ENCODE measurements around the gene KIDINS220.

DNA sequence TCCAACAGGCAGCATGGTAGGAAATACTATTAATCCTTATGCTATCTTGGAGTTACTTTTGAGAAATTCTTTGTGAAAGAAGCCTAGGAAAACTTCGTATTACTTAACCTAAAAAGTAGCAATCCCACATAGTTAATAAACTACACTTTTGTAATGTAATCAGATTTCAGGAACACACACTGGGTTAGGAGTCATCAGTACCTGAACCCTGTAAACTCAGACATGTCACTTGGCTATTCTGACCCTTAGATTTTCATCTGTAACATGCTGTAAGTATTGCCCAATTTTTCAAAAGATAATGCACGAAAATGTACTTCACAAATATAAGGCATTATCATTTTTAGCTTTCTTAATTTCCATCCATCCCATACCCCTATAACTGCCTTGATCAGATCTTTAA, 39.0 kb downstream of the KIDINS220 start:
- TF ChIP-seq ZFP30 (CRISPR knock-in tag; IDR thresholded peaks at IDR 0.05) (no peak), ARNTL (CRISPR knock-in tag; IDR thresholded peaks at IDR 0.05; ENCODE audit: borderline replicate concordance, low read depth) (no peak), CSDC2 (CRISPR knock-in tag; IDR thresholded peaks at IDR 0.05) (no peak), RARB (CRISPR knock-in tag; IDR thresholded peaks at IDR 0.05) (no peak), ZNF8 (CRISPR knock-in tag; IDR thresholded peaks at IDR 0.05) (no peak), ZFP3 (CRISPR knock-in tag; IDR thresholded peaks at IDR 0.05) (no peak), ESRRG (CRISPR knock-in tag; IDR thresholded peaks at IDR 0.05) (no peak), ZNF565 (CRISPR knock-in tag; conservative IDR thresholded peaks at IDR 0.05; ENCODE audit: low read depth) (no peak)
- TF ChIP-seq, protein P1, sequence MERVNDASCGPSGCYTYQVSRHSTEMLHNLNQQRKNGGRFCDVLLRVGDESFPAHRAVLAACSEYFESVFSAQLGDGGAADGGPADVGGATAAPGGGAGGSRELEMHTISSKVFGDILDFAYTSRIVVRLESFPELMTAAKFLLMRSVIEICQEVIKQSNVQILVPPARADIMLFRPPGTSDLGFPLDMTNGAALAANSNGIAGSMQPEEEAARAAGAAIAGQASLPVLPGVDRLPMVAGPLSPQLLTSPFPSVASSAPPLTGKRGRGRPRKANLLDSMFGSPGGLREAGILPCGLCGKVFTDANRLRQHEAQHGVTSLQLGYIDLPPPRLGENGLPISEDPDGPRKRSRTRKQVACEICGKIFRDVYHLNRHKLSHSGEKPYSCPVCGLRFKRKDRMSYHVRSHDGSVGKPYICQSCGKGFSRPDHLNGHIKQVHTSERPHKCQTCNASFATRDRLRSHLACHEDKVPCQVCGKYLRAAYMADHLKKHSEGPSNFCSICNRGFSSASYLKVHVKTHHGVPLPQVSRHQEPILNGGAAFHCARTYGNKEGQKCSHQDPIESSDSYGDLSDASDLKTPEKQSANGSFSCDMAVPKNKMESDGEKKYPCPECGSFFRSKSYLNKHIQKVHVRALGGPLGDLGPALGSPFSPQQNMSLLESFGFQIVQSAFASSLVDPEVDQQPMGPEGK (CRISPR knock-in tag; IDR thresholded peaks at IDR 0.05; ENCODE audit: borderline replicate concordance), result no peak
- TF ChIP-seq, protein P2, sequence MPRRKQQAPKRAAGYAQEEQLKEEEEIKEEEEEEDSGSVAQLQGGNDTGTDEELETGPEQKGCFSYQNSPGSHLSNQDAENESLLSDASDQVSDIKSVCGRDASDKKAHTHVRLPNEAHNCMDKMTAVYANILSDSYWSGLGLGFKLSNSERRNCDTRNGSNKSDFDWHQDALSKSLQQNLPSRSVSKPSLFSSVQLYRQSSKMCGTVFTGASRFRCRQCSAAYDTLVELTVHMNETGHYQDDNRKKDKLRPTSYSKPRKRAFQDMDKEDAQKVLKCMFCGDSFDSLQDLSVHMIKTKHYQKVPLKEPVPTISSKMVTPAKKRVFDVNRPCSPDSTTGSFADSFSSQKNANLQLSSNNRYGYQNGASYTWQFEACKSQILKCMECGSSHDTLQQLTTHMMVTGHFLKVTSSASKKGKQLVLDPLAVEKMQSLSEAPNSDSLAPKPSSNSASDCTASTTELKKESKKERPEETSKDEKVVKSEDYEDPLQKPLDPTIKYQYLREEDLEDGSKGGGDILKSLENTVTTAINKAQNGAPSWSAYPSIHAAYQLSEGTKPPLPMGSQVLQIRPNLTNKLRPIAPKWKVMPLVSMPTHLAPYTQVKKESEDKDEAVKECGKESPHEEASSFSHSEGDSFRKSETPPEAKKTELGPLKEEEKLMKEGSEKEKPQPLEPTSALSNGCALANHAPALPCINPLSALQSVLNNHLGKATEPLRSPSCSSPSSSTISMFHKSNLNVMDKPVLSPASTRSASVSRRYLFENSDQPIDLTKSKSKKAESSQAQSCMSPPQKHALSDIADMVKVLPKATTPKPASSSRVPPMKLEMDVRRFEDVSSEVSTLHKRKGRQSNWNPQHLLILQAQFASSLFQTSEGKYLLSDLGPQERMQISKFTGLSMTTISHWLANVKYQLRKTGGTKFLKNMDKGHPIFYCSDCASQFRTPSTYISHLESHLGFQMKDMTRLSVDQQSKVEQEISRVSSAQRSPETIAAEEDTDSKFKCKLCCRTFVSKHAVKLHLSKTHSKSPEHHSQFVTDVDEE (CRISPR knock-in tag; IDR thresholded peaks at IDR 0.05), result no peak
- TF ChIP-seq, protein P3, sequence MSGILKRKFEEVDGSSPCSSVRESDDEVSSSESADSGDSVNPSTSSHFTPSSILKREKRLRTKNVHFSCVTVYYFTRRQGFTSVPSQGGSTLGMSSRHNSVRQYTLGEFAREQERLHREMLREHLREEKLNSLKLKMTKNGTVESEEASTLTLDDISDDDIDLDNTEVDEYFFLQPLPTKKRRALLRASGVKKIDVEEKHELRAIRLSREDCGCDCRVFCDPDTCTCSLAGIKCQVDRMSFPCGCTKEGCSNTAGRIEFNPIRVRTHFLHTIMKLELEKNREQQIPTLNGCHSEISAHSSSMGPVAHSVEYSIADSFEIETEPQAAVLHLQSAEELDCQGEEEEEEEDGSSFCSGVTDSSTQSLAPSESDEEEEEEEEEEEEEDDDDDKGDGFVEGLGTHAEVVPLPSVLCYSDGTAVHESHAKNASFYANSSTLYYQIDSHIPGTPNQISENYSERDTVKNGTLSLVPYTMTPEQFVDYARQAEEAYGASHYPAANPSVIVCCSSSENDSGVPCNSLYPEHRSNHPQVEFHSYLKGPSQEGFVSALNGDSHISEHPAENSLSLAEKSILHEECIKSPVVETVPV (CRISPR knock-in tag; IDR thresholded peaks at IDR 0.05), result no peak
- TF ChIP-seq, protein P4, sequence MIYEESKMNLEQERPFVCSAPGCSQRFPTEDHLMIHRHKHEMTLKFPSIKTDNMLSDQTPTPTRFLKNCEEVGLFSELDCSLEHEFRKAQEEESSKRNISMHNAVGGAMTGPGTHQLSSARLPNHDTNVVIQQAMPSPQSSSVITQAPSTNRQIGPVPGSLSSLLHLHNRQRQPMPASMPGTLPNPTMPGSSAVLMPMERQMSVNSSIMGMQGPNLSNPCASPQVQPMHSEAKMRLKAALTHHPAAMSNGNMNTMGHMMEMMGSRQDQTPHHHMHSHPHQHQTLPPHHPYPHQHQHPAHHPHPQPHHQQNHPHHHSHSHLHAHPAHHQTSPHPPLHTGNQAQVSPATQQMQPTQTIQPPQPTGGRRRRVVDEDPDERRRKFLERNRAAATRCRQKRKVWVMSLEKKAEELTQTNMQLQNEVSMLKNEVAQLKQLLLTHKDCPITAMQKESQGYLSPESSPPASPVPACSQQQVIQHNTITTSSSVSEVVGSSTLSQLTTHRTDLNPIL (CRISPR knock-in tag; IDR thresholded peaks at IDR 0.05; ENCODE audit: low read depth), result no peak
